Right lobe of liver (tissue), 4 donors: ENCODE data around the gene STK38L.

Source experiments
- POLR2A ChIP-seq: fragments of 450-650 bp; IDR thresholded peaks from one replicate; pipeline ENCODE4 v1.6.1; 2017; ENCODE audit warnings: antibody characterized with exemption, mild to moderate bottlenecking
- TF ChIP-seq, protein P1 (sequence below), 4 donors: fragments of 200-600 bp in 3 of 4; fragments of 450-650 bp in 1 of 4; IDR thresholded peaks; one replicate each; pipeline versions ENCODE4 v1.5.1 to v1.8.0; 2016 to 2022; ENCODE audit warnings: antibody characterized with exemption in 4 of 4, mild to moderate bottlenecking in 2 of 4
- donor health status: DM: no; HTN: no; CAD: no.
- donor health status: DM: no; HTN: no; CAD: no.
- donor health status: DM: no; HTN: yes; CAD: no.

DNA sequence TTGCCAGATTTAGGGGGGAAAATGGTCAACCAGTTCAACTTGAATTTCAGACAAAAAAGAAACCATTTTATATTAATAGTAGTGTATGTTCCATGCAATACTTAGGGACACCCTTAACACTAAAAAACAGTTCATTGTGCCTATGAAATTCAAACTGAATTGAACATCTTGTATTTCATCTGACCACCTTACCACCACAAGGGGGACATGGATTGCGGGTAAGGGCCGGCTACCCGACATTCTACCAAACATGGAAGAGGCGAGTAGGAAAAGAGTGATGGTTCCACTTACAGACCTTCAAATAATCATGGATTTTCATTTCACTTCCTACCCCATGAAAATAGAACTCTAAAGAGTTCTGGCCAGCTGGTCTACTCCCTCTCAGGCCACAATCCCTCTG lies 10.3 kb upstream of the STK38L start:
- TF ChIP-seq, protein P1, sequence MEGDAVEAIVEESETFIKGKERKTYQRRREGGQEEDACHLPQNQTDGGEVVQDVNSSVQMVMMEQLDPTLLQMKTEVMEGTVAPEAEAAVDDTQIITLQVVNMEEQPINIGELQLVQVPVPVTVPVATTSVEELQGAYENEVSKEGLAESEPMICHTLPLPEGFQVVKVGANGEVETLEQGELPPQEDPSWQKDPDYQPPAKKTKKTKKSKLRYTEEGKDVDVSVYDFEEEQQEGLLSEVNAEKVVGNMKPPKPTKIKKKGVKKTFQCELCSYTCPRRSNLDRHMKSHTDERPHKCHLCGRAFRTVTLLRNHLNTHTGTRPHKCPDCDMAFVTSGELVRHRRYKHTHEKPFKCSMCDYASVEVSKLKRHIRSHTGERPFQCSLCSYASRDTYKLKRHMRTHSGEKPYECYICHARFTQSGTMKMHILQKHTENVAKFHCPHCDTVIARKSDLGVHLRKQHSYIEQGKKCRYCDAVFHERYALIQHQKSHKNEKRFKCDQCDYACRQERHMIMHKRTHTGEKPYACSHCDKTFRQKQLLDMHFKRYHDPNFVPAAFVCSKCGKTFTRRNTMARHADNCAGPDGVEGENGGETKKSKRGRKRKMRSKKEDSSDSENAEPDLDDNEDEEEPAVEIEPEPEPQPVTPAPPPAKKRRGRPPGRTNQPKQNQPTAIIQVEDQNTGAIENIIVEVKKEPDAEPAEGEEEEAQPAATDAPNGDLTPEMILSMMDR (IDR thresholded peaks at IDR 0.05), result no peak
- TF ChIP-seq POLR2A, result no peak
